Right hindlimb (tissue), 1 donor: ENCODE data around the gene DPRX.
"Not testable (repeated sequence)": the region's sequence is repeated elsewhere in the genome, so short reads cannot be mapped to it uniquely, and the experiment has no call there.

Experiments
- DNase-seq: peaks from one replicate; pipeline ENCODE4 v3.0.0-alpha.2; 2018

The DPRX gene

DNA sequence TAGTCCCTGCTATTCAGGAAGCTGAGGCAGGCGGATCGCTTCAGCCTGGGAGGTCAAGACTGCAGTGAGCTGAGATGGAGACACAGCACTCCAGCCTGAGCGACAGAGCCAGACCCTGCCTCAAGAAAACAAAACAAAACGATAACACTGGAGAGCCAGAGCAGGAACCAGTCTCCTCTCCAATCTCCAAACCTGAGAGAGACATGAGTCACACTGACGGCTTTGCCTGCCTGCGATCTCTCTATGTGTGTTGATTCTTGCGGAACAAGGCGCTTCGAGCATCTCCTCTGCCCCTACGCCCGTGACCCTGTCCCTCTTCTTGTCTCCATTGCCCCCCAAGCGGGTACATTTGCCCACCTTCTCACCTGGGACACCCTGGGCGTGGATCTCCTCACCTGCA, 15.6 kb downstream of the DPRX start:
- no peak for DNase-seq

GRCh38 chr19:53647792-53648191, 16.0 kb downstream of the DPRX start:
- no peak for DNase-seq

GRCh38 chr19:53649746-53650593, 18.2 kb downstream of the DPRX start:
- no peak for DNase-seq

GRCh38 chr19:53652476-53652875, 20.7 kb downstream of the DPRX start:
- no peak for DNase-seq

- DNase-seq, result no peak
Measured at GRCh38 chr19:53655042-53655665, 23.4 kb downstream of the DPRX start.

DNA sequence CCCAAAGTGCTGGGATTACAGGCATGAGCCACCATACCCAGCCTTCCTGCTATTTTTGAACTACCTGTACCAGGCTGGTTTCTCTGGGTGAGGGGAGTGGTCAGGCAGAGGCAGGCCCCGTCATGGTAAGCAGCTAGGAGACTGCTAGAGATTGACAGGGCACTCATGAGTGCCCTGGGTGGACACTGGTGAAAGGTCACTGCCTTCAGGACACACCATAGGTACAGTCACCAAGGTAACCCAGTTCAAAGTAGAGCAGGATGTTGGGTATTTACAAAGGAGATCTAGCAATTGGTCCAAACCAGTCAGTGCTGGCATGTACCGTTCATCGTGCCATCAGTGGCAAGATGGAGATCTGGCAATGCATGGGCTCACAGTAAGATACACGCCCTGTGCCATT, 25.5 kb downstream of the DPRX start:
- no peak for DNase-seq

DNA sequence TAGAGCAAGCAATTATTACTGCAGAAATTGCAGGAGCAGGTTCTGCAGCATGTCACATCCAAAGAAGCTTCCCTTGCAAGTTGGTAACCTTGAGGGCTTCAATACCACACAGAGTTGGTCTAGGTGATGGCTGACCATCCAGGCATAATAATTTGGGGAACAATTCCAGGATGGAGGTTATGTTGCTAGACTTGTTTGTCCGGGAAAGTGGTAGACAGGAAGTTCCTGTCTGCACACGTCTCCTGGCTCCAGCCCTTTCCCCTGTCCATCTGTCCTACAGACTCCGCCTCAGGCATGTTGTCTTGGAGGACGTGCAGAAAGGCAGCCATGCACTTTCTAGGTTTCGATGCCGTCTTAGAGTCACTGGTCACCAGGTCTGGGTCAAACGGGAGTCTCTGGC, 26.0 kb downstream of the DPRX start:
- no peak for DNase-seq

DNA sequence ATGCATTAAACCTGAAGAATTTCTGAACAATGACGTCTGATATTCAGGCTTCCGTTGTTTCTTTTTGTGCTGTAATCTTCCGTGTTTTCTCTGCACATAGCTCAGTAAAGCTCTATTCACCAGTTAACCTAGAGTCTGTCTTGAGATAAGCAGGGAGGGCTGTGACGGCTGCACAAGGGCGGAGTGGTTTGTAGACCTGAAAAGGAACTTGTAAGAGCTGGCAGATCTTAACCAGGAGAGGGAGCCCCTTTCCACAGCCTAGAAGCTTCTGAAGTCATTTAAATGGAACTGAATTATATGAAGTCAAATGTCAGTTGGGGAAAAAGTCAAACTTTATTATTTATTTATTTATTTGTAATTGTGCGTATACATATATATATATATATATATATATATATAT, 27.5 kb downstream of the DPRX start:
- DNase-seq, result no peak

DNA sequence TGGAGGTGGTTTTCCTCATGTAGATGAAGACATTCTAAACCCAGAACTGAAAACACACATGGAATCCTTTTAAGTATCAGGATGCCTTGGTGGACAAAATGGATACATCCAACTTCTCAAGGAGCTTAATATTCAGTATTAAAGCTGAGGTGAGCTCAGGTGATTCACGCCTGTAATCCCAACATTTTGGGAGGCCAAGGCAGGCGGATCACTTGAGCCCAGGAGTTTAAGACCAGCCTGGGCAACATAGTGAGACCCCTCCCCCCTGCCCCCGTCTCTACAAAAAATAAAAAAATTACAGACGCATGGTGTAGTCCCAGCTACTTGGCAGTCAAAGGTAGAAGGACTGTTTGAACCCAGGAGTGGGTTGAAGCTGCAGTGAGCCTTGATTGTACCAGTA, 28.8 kb downstream of the DPRX start:
- no peak for DNase-seq

- no peak for DNase-seq
Measured at GRCh38 chr19:53662209-53662608, 30.4 kb downstream of the DPRX start.

DNA sequence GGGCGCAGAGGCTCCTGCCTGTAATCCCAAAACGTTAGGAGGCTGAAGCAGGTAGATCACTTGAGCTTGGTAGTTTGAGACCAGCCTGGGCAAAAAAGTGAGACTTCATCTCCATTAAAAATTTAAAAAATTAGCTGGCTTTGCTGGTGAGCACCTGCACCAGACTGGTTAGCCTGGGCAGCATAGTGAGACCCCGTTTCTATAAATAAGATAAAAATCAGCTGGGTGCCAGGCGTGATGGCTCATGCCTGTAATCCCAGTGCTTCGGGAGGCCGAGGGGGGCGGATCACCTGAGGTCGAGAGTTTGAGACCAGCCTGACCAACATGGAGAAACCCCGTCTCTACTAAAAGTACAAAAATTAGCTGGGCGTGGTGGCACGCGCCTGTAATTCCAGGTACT, 32.4 kb downstream of the DPRX start:
- DNase-seq, result no peak

DNA sequence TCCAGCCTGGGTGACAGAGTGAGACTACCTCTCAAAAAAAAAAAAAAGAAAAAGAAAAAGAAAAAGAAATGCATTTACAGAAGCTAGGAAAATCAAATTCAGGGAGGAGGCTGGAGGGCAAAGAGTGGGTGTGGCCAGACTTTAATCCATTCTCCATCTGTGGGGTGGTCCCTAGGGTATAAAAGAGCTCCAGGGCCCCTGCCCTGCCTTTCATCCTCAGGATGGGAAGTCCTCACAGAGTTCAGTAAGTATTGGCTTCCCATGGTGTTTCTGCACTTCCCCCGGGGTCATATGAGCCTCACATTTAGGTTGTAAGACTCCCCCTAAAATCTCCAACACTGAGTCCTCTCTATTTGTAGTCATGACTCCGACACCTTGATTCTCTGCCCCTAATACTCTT, 33.0 kb downstream of the DPRX start:
- no peak for DNase-seq

DNA sequence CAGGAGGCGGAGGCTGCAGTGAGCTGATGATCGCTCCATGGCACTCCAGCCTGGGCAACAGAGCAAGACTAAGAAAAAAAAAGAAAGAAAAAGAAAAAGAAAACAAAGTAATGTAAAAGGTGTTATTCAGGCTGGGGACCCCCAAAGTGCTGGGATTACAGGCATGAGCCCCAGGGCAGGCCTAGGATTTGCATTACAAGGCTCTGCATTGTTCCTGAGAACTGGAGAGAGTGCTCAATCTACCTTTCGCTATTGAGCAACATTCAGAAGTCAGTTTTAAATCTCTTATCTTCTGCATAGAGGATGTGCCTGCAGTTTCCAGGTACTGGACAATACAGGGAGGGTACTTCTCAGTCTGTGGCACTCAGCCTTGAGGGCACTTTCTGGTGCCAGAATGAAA, 34.5 kb downstream of the DPRX start:
- DNase-seq, result not testable (repeated sequence)

- not testable (repeated sequence) for DNase-seq
Measured at GRCh38 chr19:53668804-53669203, 37.0 kb downstream of the DPRX start.

DNA sequence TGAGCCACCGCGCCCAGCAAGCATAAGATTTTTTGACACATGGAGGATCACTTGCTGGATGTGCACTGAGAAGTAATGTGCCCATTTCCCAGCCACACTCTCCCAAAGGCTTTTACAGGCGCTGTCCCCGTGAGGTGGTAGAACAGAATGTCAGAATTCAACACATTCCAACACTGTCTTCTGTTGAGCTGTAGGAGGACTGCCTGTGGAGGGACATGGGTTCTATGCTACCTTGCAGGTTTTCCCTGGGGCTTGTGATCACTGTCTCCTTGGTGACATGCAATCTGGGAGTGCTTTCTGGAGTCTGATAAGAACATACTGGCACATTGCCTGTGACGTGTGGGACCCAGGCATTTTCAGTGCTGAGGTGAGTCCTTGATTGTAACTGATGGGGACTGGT, 38.5 kb downstream of the DPRX start:
- DNase-seq, result no peak

DNA sequence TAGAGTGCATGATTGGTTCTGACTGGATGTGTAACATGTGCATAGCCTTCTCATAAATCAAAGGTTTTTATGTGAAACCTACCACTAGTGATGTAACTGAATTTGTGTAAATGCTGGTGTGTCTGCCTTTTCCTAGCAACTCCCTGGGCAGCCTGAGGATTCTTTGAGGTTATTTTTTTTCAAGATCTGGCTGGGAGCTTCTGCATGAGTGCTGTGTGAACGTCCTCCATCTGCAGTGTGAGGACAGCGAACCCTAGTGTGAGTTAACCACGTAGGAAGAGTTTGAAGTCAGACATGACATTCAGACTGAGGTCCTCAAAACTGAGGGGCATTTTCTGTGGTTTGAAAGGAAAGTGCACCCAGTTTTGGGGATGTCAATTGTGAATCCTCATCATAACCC, 39.9 kb downstream of the DPRX start:
- DNase-seq, result no peak
